Measurements from ENCODE around the gene ZBTB18. TPM values are rescaled to one million over a fixed set of nuclear protein-coding genes. Genes with fewer than 3 reads are reported as not detected.

ZBTB18 gene
- total RNA-seq, 1 donor from 2014 or later = 16.7 TPM

- Mint-ChIP-seq H3K9me3 (no peaks in the 10 kb centered on the region), H3K27ac (no peak overlapping the region), H3K36me3 (no peaks in the 10 kb centered on the region), H3K4me3 (no peak overlapping the region), H3K27me3 (no peaks in the 10 kb centered on the region), H3K4me1 (ENCODE audit: unreplicated experiment) (peaks cover 12% of the 10 kb centered on the region)
- no peak for DNase-seq (ENCODE audit: extremely low spot score, unreplicated experiment)
- no peak for TF ChIP-seq CTCF (conservative IDR thresholded peaks at IDR 0.05)
Observed at GRCh38 chr1:244019982-244020485, 31.0 kb upstream of the ZBTB18 start.

- no peaks in the 10 kb centered on the region for H3K36me3 Mint-ChIP-seq
Observed at GRCh38 chr1:244021427-244021826, 29.7 kb upstream of the ZBTB18 start.

GRCh38 chr1:244022311-244022710 is 28.8 kb upstream of the ZBTB18 start:
- no peak overlapping the region for H3K27ac Mint-ChIP-seq
- no peaks in the 10 kb centered on the region for H3K36me3 Mint-ChIP-seq
- TF ChIP-seq CTCF (conservative IDR thresholded peaks at IDR 0.05) = no peak
- H3K4me3 Mint-ChIP-seq = no peak overlapping the region
- H3K4me1 Mint-ChIP-seq (ENCODE audit: unreplicated experiment) = peaks cover 12% of the 10 kb centered on the region
- DNase-seq (ENCODE audit: extremely low spot score, unreplicated experiment) = no peak
- peaks cover 3% of the 10 kb centered on the region for H3K27me3 Mint-ChIP-seq
- no peaks in the 10 kb centered on the region for H3K9me3 Mint-ChIP-seq

More at GRCh38 chr1:244021427-244021826, 29.7 kb upstream of the ZBTB18 start:
- Mint-ChIP-seq H3K4me1 (ENCODE audit: unreplicated experiment) (peaks cover 12% of the 10 kb centered on the region), H3K9me3 (no peaks in the 10 kb centered on the region), H3K27ac (no peak overlapping the region), H3K4me3 (no peak overlapping the region), H3K27me3 (peaks cover 3% of the 10 kb centered on the region)
- no peak for TF ChIP-seq CTCF (conservative IDR thresholded peaks at IDR 0.05)
- no peak for DNase-seq (ENCODE audit: extremely low spot score, unreplicated experiment)

- peaks cover 12% of the 10 kb centered on the region for H3K4me1 Mint-ChIP-seq (ENCODE audit: unreplicated experiment)
- H3K9me3 Mint-ChIP-seq = no peaks in the 10 kb centered on the region
- H3K36me3 Mint-ChIP-seq = no peaks in the 10 kb centered on the region
- peaks cover 7% of the 10 kb centered on the region for H3K27me3 Mint-ChIP-seq
- DNase-seq (ENCODE audit: extremely low spot score, unreplicated experiment) = no peak
- TF ChIP-seq CTCF (conservative IDR thresholded peaks at IDR 0.05) = no peak
- no peak overlapping the region for H3K27ac Mint-ChIP-seq
- H3K4me3 Mint-ChIP-seq = no peak overlapping the region
Observed at GRCh38 chr1:244022864-244023440, 28.1 kb upstream of the ZBTB18 start.

GRCh38 chr1:244027491-244028145 is 23.5 kb upstream of the ZBTB18 start:
- Mint-ChIP-seq H3K9me3 (no peaks in the 10 kb centered on the region), H3K4me1 (ENCODE audit: unreplicated experiment) (no peaks in the 10 kb centered on the region), H3K27me3 (peaks cover 12% of the 10 kb centered on the region), H3K27ac (no peak overlapping the region), H3K36me3 (no peaks in the 10 kb centered on the region), H3K4me3 (no peak overlapping the region)
- no peak for DNase-seq (ENCODE audit: extremely low spot score, unreplicated experiment)
- no peak for TF ChIP-seq CTCF (conservative IDR thresholded peaks at IDR 0.05)

Measured in type B pancreatic cell (in vitro differentiated cells).